Lower leg skin (tissue), 4 donors: Measurements from ENCODE around the gene SLC28A3. TPM values are rescaled to one million over a fixed set of nuclear protein-coding genes. Genes with fewer than 3 reads are reported as not detected.

ENCODE experiments used
- DNase-seq, 2 donors: peaks; one replicate each; pipeline ENCODE4 v3.0.0-alpha.2; 2019; ENCODE audit warnings: low spot score in 2 of 2
- H3K4me3 ChIP-seq: fragments of 200-600 bp; sonication (generic); 2 replicates; pipeline ENCODE4 v1.5.1; 2017; ENCODE audit warnings: mild to moderate bottlenecking, low read depth; ENCODE audit not compliant: poor library complexity, severe bottlenecking
- CTCF ChIP-seq, 3 donors: fragments of 450-650 bp; IDR thresholded peaks; one replicate each; pipeline ENCODE4 v1.5.1; 2016; ENCODE audit warnings: antibody characterized with exemption in 3 of 3, mild to moderate bottlenecking in 3 of 3, moderate library complexity in 2 of 3
- POLR2A ChIP-seq, 2 donors: fragments of 450-650 bp; IDR thresholded peaks; one replicate each; pipeline ENCODE4 v1.6.1; 2016 to 2017; ENCODE audit warnings: antibody characterized with exemption in 2 of 2, mild to moderate bottlenecking in 1 of 2, moderate library complexity in 1 of 2
- WGBS, 2 donors: methylation state at CpG; one replicate each; pipeline ENCODE4 v1.1.5; 2018; 5-methylcytosine and 5-hydroxymethylcytosine counted together
- intact Hi-C: fragments of 100-400 bp; cut with DNase I; formaldehyde crosslinking; loops from one replicate; pipeline ENCODE4 v1.15.0; 2023; ENCODE audit warnings: low total_unique reads
- total RNA-seq, 4 donors: library from RNA; depleted of rRNA; stranded (reverse); fragments of >200 nt; gene quantifications; one replicate each; pipeline ENCODE4 v1.1.0, GENCODE V29; 2016

Gene SLC28A3
- total RNA-seq, 4 donors from 2014 or later: 9.5 to 19.0 (median 13.6) TPM

- no peak overlapping the region for H3K4me3 ChIP-seq
- 79 to 87% methylated on average over 4 of the region's 4 CpGs for whole genome bisulfite sequencing, 2 donors
- intact Hi-C loops: no loop called here
- DNase-seq: no peak
- TF ChIP-seq POLR2A (IDR thresholded peaks at IDR 0.05): no peak
Observed at GRCh38 chr9:84255696-84256095, 84.9 kb downstream of the SLC28A3 start.

DNA sequence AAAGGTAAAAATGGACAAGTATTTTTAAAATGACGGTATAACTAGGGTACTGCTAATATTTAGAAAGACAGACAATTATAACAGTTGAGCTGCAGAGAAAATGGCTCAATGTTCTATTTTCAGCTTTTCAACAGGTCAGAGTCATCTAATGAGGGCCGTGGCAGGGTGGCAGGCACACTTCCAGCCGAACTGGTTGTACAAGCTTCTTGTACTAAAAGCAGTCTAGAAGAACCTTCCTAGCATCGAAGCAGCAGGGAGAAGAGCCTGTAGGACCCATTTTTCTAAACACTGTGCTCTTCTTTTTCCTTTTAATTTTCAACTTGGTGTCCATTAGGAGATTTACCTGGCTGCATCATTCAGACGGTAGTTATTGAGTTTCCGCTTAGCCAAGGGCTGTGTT, 85.6 kb downstream of the SLC28A3 start:
- no peak overlapping the region for H3K4me3 ChIP-seq
- no peak for TF ChIP-seq CTCF (IDR thresholded peaks at IDR 0.05)
- no peak for TF ChIP-seq POLR2A (IDR thresholded peaks at IDR 0.05)

DNA sequence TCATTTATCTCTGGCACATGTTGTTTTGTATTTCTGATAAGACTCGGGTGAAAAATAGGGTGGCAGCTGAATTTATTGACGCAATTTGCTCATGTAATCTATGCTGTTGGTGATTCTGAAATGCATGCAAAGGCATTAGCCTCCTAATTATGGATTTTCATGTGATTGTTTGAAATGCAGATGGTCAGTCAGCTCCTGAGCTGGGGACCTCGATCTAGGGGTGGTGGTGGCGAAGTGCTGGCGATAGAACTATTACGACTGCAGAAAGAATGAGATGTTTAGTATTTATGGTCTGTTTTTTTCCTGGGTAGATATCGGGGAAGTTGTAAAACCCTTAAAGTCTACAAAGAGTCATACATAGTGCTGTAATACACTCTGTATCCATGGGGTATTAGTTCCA, 88.6 kb downstream of the SLC28A3 start:
- no peak for DNase-seq
- no peak overlapping the region for H3K4me3 ChIP-seq
- intact Hi-C loops: no loop called here
- no peak for TF ChIP-seq CTCF (IDR thresholded peaks at IDR 0.05)
- TF ChIP-seq POLR2A (IDR thresholded peaks at IDR 0.05): no peak
- 86% methylated on average over 7 of the region's 7 CpGs for WGBS, 2 donors

More for the DNA sequence above, 85.6 kb downstream of the SLC28A3 start:
- WGBS, 2 donors: 59 to 61% methylated on average over 6 of the region's 6 CpGs
- intact Hi-C loops: no loop called here
- DNase-seq: no peak

DNA sequence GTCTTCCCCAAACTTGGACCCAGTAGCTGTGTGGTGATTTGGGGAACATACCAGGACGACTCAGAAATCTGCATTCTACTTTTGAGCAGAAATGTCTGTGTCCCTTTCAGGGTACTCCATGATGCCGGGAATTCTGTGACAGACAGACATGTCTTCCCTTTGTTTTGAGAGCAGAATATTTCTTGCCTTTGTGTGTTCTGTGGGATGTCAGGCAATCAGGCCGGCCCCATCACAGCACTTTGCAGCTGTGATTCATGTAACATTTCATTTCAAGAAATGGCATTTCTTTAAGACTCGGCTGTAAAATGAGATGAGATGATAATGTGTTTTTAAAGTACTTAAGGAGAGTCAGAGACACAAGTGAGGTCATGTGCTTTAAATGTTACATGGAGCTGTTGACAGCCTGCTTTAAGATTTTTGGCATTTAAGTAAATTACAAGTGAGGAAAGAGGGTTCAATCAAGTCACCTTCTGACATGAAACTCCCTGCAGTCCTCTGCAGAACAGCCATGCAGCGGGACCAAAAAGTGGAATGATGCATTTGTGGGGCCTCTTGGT, 98.7 kb downstream of the SLC28A3 start:
- TF ChIP-seq CTCF (IDR thresholded peaks at IDR 0.05) (no peak), POLR2A (IDR thresholded peaks at IDR 0.05) (no peak)
- H3K4me3 ChIP-seq: no peak overlapping the region
- intact Hi-C loops: no loop called here
- WGBS, 2 donors: 70 to 78% methylated on average over 5 of the region's 5 CpGs
- DNase-seq: no peak

DNA sequence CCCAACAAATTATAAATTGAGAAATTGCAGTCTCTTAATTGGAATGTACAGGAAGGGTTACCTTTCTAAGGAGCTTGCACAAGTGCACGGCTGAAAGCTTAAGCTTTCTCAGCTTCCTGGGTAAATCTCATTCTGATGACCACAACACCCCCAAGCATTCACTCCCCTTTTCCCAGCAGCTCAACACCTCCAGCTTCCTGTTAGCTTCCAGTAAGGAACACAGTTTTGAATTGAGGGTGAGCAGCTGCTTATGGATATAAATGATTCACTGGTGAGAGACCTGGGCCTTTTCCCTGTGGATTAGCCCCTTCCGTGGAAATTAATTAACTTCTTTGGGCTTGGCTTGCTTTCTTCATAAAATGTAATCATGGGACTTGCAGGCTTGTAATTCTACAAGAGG, 101.2 kb downstream of the SLC28A3 start:
- 70 to 77% methylated on average over 2 of the region's 2 CpGs for WGBS, 2 donors
- TF ChIP-seq CTCF (IDR thresholded peaks at IDR 0.05) (no peak), POLR2A (IDR thresholded peaks at IDR 0.05) (no peak)
- intact Hi-C loops: no loop called here
- H3K4me3 ChIP-seq: no peak overlapping the region
- DNase-seq: no peak

- WGBS, 2 donors: 80 to 94% methylated on average over 4 of the region's 4 CpGs
- no peak overlapping the region for H3K4me3 ChIP-seq
- intact Hi-C loops: no loop called here
- no peak for DNase-seq
- TF ChIP-seq POLR2A (IDR thresholded peaks at IDR 0.05) (no peak), CTCF (IDR thresholded peaks at IDR 0.05) (no peak)
Observed at GRCh38 chr9:84238652-84239051, 101.9 kb downstream of the SLC28A3 start.
